ENCODE measurements around the gene NTM. TPM values are rescaled to one million over a fixed set of nuclear protein-coding genes. Genes with fewer than 3 reads are reported as not detected.
"Not testable (repeated sequence)": the region's sequence is repeated elsewhere in the genome, so short reads cannot be mapped to it uniquely, and the experiment has no call there.

Gene NTM
- total RNA-seq, 1 donor from 2014 or later: 10.3 TPM

DNA sequence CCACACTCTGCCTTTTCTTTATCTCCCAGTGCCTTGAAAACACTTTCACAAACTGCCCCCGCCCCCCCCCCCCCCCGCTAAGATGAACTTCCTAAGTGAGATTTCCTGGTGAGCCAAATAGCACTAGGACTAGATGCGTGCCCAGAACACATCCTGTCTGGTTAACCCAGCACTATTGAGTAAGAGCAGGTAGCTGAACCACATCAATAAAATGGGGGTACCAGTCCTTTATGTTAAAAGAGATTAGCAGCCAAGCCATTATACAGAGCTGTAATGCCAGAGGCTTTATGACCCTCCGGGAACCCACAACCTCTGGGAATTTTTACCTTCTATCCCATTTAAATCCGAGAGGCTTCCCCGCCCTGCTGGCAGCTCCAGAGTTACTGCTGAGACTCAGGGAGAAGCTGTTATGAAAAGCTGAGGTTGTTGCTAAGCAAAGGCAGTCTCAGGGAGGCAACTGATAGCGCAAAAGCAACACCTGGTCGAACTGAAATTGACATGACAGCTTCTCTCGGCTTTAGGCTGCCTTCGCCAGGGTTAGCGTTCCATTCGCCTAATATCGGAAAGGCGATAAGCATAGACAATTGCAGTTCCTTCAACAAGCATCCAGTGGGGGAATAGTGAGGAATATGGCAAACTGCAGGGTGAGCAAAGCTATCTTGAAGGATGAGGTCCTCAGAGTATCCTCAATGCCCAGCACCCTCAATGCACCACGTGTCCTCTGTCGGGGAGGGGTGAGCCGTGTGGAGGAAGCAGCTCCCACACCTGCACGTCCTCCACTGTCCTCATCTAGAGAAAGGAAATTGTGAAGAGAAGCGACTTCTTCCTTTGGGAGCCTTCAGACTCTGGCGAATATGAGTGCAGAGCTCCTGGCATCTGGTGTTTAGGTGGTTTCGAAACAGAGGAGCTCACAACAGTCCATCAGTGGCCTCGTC lies 977.0 kb downstream of the NTM start:
- no peak for DNase-seq (ENCODE audit: extremely low read depth, low read depth, low spot score)

DNA sequence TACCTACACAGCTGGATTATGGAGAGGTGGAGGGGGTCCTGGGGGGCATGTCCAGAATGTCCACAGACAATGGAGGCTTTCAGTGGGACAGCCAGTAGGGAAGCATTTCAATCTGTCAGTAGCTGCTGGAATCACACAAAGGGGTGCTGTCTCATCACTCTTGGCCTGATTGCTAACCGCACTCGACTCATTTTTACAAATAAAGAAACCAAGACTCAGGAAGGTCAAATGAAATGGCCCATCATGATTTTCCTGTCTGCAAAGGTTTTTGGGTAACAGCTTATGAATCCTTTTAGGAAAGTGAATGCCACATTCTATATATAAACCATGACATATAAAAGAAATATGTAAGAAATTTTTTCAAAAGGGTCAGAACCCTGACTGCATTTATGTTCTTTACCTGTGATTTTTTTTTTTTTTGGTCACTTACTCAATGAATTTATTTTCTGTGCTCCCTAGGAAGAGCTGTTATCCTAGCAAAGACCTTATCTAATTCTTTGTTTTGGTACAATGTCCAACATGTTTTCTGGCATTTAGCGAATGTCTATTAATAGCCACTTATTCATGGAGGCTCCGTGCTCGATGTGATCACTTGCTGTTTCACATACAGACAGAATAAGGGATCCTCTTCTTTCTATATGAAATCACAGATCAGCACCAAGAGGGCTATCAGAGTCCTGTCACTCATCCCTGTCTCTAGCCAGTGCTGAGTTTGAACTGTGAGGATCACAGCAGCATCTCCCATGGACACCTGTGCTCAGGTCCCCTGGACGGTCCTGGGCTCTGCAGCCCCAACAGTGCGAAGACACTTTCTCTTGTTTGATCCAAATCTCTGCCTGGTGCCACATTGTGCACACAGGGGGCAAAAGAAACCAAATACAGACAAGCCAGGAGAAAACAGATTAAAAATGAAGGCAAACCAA lies 979.7 kb downstream of the NTM start:
- DNase-seq (ENCODE audit: extremely low read depth, low read depth, low spot score): no peak

DNA sequence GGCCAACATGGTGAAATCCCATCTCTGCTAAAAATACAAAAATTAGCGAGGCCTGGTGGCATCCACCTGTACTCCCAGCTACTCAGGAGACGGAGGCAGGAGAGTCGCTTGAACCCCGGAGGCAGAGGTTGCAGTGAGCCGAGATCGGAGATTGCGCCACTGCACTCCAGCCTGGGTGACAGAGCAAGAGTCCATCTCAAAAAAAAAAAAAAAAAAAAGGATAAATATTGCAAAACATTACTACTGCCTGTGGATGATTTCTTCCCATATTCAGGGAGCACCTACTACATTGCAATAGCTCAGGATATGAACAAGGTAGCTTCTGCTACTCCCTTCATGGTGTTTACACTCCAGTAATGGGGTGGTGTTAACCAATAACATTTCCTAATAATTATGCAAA lies 980.6 kb downstream of the NTM start:
- no peak for DNase-seq (ENCODE audit: extremely low read depth, low read depth, low spot score)

DNA sequence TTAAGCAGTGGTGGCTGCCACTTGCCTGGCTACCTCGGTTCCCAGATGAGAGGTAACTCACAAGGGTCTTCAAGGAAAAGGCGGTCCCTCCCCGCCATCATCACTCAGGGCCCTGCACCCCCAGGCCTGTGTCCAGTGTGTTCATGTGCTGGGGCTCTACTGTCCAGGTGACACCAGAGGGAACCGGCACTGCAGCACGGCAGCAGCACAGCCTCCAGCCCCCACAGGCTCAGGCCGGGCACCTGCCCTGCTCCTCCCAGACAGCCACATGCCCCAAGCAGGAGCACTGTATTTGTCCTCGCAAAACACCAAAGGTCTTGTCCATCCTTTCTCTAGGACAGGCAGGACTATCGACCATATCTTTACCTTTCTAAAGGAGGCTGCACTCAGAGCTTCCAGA lies 982.1 kb downstream of the NTM start:
- DNase-seq (ENCODE audit: extremely low read depth, low read depth, low spot score): no peak

DNA sequence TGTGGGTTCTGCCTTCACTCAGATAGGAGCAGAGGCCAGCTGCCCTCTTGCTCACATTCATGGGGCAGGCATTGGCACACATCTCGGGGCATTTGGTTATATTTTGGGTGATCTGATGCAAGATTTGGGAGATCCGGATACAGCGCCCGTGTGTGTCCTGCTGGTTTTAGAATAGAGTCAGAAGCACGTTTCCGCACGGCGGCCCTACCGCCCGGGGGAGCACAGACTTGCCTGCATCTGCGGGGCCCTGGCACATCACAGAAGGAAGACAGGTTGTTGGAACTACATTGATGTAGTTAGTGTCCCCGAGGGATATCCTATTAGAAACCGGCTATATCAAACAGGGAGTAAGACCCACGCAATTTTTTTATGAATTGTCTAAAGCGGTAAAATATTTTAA lies 982.8 kb downstream of the NTM start:
- DNase-seq (ENCODE audit: extremely low read depth, low read depth, low spot score): no peak

DNA sequence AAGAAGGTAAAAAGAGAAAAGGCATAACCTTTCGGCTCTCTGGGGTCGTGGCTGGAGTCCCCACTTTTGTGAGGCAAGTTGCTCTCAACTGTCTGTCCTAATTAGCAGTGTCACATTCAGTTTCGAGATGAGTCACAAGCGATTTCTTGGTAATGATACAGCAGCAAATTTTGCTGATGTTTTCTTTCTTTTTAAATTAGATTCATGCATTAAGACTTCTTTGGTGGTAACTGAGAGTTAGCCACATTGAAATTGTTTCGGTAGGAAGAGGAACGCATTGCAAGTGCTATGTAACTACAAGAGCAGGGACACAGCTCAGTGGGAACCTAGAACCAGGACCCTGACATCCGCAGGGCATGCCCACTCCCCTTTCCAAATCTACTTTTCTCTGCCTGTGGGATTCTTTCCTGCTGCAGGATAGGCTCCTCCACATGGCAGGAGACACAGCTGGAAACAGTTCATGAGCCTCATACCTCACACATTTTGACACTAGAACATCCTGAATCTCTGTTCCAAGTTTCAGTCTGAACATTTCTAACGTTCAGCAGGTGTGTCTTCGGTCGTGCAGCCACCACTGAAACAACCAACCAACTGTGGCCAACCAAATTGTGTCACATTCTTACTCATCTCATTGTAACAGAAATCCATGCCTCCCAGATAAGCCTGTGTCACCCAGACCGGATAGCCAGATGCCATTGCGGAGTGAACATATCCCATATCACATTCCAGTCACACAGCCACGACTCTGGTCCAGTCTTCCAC lies 987.6 kb downstream of the NTM start:
- no peak for DNase-seq (ENCODE audit: extremely low read depth, low read depth, low spot score)

DNA sequence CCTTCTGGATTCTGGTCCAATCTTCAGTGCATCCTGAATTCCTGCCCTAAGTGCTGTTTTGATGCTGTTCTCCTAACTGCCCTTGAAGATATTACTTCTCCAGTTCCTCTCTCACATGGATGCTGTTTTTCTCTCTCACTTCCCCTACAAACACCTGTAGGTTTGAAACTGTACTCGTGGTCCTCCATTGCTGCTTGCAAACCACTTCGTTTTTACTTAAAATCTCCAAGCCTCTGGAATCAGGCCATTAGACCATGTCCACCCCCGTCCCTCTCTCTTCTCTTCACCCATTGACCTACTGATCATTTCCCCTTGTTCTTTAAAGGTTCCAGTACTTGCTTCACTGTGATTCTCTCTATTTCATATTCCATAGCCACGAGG lies 988.1 kb downstream of the NTM start:
- DNase-seq (ENCODE audit: extremely low read depth, low read depth, low spot score): no peak

DNA sequence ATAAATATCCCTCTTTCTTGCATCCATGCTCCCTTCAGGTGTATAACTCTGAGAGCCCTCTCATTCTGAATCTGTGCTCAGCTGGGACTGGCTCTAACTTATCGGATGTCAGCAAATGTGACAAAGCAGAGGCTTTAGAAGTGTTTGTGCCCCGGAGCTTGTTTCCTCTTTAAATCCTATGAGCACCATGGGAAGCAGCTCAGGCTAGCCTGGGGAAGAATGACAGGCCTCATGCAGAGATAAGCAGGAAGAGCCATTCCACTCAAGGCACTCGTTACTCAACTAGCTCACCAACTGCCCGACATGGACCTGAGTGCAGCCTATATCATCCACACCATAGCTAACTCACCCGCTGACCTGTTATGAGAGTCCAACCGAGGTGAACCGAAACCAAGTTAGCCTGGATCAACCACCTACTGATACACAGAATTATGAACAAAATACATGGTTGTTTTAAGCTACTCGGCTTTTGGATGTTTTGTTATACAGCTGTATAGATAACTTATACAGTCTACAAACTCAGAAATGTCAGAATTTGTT lies 990.7 kb downstream of the NTM start:
- DNase-seq (ENCODE audit: extremely low read depth, low read depth, low spot score): no peak

DNA sequence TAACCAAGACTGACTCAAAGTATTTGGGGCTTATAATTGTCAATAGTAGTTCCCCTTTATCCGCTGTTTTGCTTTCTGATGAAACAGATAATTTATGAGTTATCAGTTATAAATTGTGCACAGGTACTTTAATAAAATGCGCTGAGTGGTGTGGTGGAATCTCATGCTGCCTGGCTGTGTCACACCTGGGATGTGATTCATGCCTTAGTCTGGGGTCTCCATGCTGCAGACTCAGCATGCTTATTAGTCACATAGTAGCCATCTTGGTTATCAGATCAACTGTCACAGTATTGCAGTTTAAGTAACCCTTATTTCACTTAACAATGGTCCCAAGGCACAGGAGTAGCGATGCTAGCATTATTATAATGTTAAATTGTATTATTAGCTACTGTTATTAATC lies 995.2 kb downstream of the NTM start:
- DNase-seq (ENCODE audit: extremely low read depth, low read depth, low spot score): no peak

DNA sequence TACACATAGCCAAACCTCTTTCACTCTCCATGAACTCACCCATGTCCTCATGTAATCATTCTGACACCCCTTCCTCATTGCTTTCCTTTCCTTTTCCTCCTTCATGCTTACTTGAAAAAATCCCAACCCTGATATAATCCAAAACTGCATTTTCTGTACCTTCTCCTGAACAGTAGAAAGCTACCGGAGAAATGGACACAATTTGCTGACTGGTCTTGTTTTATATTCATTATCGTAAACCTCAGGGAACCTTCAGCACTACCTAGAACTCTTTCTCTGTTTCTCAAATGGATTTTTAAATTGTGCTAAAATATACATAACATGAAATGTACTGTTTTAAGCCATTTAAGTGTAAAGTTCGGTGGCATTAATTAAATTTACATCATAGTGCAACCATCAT lies 996.9 kb downstream of the NTM start:
- no peak for DNase-seq (ENCODE audit: extremely low read depth, low read depth, low spot score)

DNA sequence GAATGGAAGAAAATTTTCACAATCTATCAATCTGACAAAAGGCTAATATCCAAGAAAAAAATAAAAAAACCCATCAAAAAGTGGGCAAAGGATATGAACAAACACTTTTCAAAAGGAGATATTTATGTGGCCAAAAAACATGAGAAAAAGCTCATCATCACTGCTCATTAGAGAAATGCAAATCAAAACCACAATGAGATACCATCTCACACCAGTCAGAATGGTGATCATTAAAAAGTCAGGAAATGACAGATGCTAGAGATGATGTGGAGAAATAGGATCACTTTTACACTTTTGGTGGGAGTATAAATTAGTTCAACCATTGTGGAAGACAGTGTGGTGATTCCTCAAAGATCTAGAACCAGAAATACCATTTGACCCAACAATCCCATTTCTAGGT lies 999.7 kb downstream of the NTM start:
- not testable (repeated sequence) for DNase-seq (ENCODE audit: extremely low read depth, low read depth, low spot score)

DNA sequence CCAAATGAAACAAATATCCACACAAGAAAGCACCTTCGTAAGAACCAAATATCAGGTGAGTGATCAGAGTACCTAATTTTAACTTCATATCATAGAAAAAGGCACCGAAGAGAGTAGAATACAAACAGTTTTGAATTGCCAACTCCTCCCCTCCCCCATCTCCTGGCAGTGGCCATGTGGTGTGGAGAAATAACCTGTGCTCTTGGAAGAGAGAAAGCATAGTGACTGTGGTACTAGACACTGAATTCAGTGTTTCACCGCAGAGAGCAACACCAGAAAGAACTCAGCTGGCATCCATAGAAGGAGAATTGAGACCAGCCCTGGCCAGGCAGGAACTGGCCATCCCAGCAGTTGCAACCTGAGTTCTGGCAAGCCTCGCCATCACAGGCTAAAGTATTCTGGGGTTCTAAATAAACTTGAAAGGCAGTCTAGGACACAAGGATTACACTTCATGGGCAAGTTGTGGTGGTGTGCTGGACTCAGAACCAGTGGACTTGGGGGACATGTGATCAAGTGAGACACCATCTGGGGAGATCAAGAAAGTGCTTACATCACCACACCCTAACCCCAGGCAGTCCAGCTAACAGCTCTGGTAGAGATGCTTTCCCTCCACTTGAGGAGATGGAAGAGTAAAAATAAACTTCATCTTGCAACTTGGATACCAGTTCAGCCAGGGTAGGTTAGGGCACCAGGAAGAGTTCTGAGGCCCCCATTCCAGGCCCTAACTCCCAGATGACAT lies 1003.2 kb downstream of the NTM start:
- DNase-seq (ENCODE audit: extremely low read depth, low read depth, low spot score): no peak

DNA sequence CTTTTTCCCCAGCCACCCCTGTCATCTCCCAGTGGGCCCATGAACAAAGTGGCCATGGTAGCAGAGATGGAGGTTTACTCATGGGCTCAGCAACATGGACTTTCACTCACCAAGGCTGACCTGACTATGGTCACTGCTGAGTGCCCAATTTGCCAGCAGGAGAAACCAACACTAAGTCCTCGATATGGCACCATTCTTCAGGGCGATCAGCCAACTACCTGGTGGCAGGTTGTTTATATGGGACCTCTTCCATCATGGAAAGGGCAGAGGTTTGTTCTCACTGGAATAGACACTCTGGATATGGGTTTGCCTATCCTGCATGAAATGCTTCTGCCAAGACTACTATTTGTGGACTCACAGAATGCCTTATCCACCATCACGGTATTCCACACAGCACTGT lies 1009.1 kb downstream of the NTM start:
- DNase-seq (ENCODE audit: extremely low read depth, low read depth, low spot score): no peak
